OCI-LY7 (cell line): ENCODE measurements around the gene FBXW8.

ENCODE experiments used
- EZH2phosphoT487 ChIP-seq: fragments of 200-600 bp; sonication (generic); IDR thresholded peaks from 2 replicates; pipeline ENCODE4 v1.6.1; 2018; ENCODE audit warnings: low read depth, borderline replicate concordance, mild to moderate bottlenecking, mixed run types, antibody characterized with exemption, low read length, moderate library complexity, mixed read lengths
- TF ChIP-seq, protein P1 (sequence below): fragments of 200-600 bp; sonication (generic); conservative IDR thresholded peaks from 2 replicates; pipeline ENCODE4 v1.5.1; 2014; ENCODE audit warnings: mild to moderate bottlenecking, antibody characterized with exemption, low read length, moderate library complexity, mixed read lengths

DNA sequence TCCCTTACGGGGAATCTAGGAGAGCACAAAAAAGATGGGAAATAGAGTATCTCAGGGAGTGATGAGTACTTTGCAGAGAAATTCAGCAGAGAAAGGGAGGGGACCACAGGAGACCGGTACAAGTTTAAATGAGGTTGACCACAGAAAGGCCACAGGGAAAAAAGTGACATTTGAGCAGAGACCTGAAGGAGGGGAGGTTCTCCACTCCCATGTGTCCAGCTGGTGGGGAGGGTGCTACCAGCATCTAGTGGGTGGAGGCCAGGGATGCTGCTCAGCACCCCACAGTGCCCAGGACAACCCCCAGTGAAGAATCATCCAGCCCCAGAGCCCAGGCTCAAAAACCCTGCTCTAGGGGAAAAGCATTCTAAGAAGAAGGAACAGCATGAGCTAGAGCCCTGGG is 153.8 kb downstream of the FBXW8 start:
- TF ChIP-seq, protein P1, sequence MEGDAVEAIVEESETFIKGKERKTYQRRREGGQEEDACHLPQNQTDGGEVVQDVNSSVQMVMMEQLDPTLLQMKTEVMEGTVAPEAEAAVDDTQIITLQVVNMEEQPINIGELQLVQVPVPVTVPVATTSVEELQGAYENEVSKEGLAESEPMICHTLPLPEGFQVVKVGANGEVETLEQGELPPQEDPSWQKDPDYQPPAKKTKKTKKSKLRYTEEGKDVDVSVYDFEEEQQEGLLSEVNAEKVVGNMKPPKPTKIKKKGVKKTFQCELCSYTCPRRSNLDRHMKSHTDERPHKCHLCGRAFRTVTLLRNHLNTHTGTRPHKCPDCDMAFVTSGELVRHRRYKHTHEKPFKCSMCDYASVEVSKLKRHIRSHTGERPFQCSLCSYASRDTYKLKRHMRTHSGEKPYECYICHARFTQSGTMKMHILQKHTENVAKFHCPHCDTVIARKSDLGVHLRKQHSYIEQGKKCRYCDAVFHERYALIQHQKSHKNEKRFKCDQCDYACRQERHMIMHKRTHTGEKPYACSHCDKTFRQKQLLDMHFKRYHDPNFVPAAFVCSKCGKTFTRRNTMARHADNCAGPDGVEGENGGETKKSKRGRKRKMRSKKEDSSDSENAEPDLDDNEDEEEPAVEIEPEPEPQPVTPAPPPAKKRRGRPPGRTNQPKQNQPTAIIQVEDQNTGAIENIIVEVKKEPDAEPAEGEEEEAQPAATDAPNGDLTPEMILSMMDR: no peak
- TF ChIP-seq EZH2phosphoT487: no peak
